Endothelial cell of umbilical vein (primary cell): Measurements from ENCODE around the gene EBI3. TPM values are rescaled to one million over a fixed set of nuclear protein-coding genes. Genes with fewer than 3 reads are reported as not detected.

Source experiments
- BruUV-seq: library from RNA; stranded (reverse); fragments of 400-500 nt; replicated peaks from 2 replicates; lab custom pipeline; 2021; lab: Mats Ljungman, UMichigan
- CTCF ChIA-PET: fragments of 300-600, 350-600 bp; sonication (Branson Sonifier 250); formaldehyde crosslinking; loops from one replicate; lab custom pipeline; 2021; ENCODE audit warnings: antibody characterized with exemption, inconsistent platforms; lab: Charles Lee
- POLR2A ChIA-PET: fragments of 300-600, 350-600 bp; sonication (Branson Sonifier 250); formaldehyde crosslinking; loops from one replicate; lab custom pipeline; 2021; ENCODE audit warnings: antibody characterized with exemption, inconsistent platforms; lab: Charles Lee
- DNase-seq: peaks from one replicate; pipeline ENCODE4 v3.0.0-alpha.2; 2011; ENCODE audit warnings: low read depth, low spot score
- FAIRE-seq: peaks from 2 replicates; lab custom pipeline; 2011; peaks lifted over from hg19 to GRCh38; lab: Jason Lieb, UNC
- H2AFZ ChIP-seq: 2 replicates; pipeline ENCODE4 v1.6.0; 2012; ENCODE audit warnings: low read depth, low read length, control low read depth, inconsistent platforms
- H3K27ac ChIP-seq: 2 replicates; pipeline ENCODE4 v1.5.1; 2011; ENCODE audit warnings: low read depth, mild to moderate bottlenecking, control low read depth, low read length, moderate library complexity; ENCODE audit not compliant: insufficient read depth
- H3K27me3 ChIP-seq, 2 experiments: 2 replicates each; pipeline versions ENCODE4 v1.6.0 to v1.6.1; 2011; ENCODE audit warnings: low read length in 2 of 2, mixed read lengths in 1 of 2; ENCODE audit not compliant: control insufficient read depth in 2 of 2, insufficient read depth in 2 of 2
- H3K36me3 ChIP-seq, 2 experiments: 2 replicates in 1 of 2; 3 replicates in 1 of 2; pipeline ENCODE4 v1.5.1; 2011; ENCODE audit warnings: low read length in 2 of 2, mild to moderate bottlenecking in 1 of 2, moderate library complexity in 1 of 2; ENCODE audit not compliant: control insufficient read depth in 2 of 2, insufficient read depth in 2 of 2; ENCODE audit errors: extremely low read depth in 1 of 2
- H3K4me1 ChIP-seq: 3 replicates; pipeline ENCODE4 v1.5.1; 2011; ENCODE audit warnings: mild to moderate bottlenecking, low read length; ENCODE audit not compliant: control insufficient read depth, insufficient read depth; ENCODE audit errors: extremely low read depth
- H3K4me2 ChIP-seq: 2 replicates; pipeline ENCODE4 v1.6.1; 2011; ENCODE audit warnings: low read length, control low read depth, mixed read lengths; ENCODE audit not compliant: insufficient read depth
- H3K4me3 ChIP-seq, 3 experiments: fragments of 200-600 bp in 1 of 3; sonication (generic), shearing (Covaris generic) in 1 of 3; replicated peaks in 1 of 3; 2 replicates each; pipeline ENCODE4 v1.5.1; 2011 to 2016; ENCODE audit warnings: control low read depth in 3 of 3, low read length in 3 of 3, mild to moderate bottlenecking in 2 of 3, inconsistent platforms in 1 of 3, low read depth in 1 of 3, moderate library complexity in 1 of 3; ENCODE audit not compliant: insufficient read depth in 1 of 3
- H3K79me2 ChIP-seq: 2 replicates; pipeline ENCODE4 v1.6.0; 2012; ENCODE audit warnings: low read length, inconsistent platforms; ENCODE audit not compliant: control insufficient read depth, insufficient read depth
- H3K9ac ChIP-seq: replicated peaks from 2 replicates; pipeline ENCODE3; 2011; ENCODE audit warnings: low read length, control low read depth; ENCODE audit not compliant: insufficient read depth; ENCODE audit errors: extremely low read depth
- H3K9me1 ChIP-seq: replicated peaks from 3 replicates; pipeline ENCODE4 v1.6.0; 2011; ENCODE audit warnings: mild to moderate bottlenecking, low read length; ENCODE audit not compliant: control insufficient read depth, insufficient read depth; ENCODE audit errors: extremely low read depth
- H3K9me3 ChIP-seq: replicated peaks from 2 replicates; pipeline ENCODE4 v1.5.1; 2012; ENCODE audit warnings: low read length, inconsistent platforms; ENCODE audit not compliant: control insufficient read depth, insufficient read depth
- H4K20me1 ChIP-seq: replicated peaks from 2 replicates; pipeline ENCODE3; 2011; ENCODE audit warnings: mild to moderate bottlenecking, low read length; ENCODE audit not compliant: control insufficient read depth, insufficient read depth; ENCODE audit errors: extremely low read depth
- CTCF ChIP-seq, 2 donors: IDR thresholded peaks; 1 replicate in 1 of 2; 2 replicates in 1 of 2; pipeline ENCODE4 v1.5.1; 2011; ENCODE audit warnings: low read length in 2 of 2, mild to moderate bottlenecking in 2 of 2, moderate library complexity in 2 of 2, control low read depth in 1 of 2, inconsistent platforms in 1 of 2, low read depth in 1 of 2; ENCODE audit not compliant: insufficient read depth in 1 of 2; ENCODE audit errors: extremely low read depth in 1 of 2
- EZH2 ChIP-seq: IDR thresholded peaks from 2 replicates; pipeline ENCODE4 v1.6.1; 2012; ENCODE audit warnings: borderline replicate concordance, low read depth, mild to moderate bottlenecking, moderate library complexity, low read length, inconsistent platforms; ENCODE audit not compliant: severe bottlenecking
- FOS ChIP-seq: IDR thresholded peaks from 2 replicates; pipeline ENCODE4 v1.6.1; 2011; ENCODE audit warnings: mild to moderate bottlenecking, low read length, moderate library complexity, borderline replicate concordance; ENCODE audit not compliant: insufficient read depth
- GATA2 ChIP-seq: IDR thresholded peaks from 2 replicates; pipeline ENCODE4 v1.7.0; 2011; ENCODE audit warnings: low read depth, mild to moderate bottlenecking, moderate library complexity, mixed read lengths, low read length; ENCODE audit not compliant: insufficient read length, insufficient read depth
- JUN ChIP-seq: IDR thresholded peaks from 2 replicates; pipeline ENCODE4 v1.6.1; 2011; ENCODE audit warnings: borderline replicate concordance, low read depth; ENCODE audit not compliant: insufficient read length, insufficient read depth
- MAX ChIP-seq: IDR thresholded peaks from 2 replicates; pipeline ENCODE4 v1.6.1; 2011; ENCODE audit not compliant: insufficient read depth, insufficient read length
- MYC ChIP-seq: IDR thresholded peaks from one replicate; pipeline ENCODE4 v1.6.1; 2011; ENCODE audit warnings: mild to moderate bottlenecking, low read depth, low read length
- POLR2A ChIP-seq: IDR thresholded peaks from 2 replicates; pipeline ENCODE4 v1.6.1; 2012; ENCODE audit warnings: low read depth, mild to moderate bottlenecking, control low read depth, low read length
- POLR2AphosphoS5 ChIP-seq: IDR thresholded peaks from 2 replicates; pipeline ENCODE4 v1.6.1; 2012; ENCODE audit warnings: low read depth, mild to moderate bottlenecking, control low read depth, low read length, moderate library complexity; ENCODE audit not compliant: insufficient read depth
- dilution Hi-C: fragments of 300-500 bp; cut with MboI; formaldehyde crosslinking; loops from one replicate; pipeline ENCODE4 v1.15.0; 2019; ENCODE audit warnings: low sequenced_read_pairs; ENCODE audit not compliant: extremely low pct_ligation_motif_present
- intact Hi-C: fragments of 100-400 bp; cut with micrococcal nuclease; formaldehyde crosslinking; loops from one replicate; pipeline ENCODE4 v1.10.0; 2022
- polyA plus RNA-seq, 4 experiments: library from polyadenylated mRNA; depleted of rRNA in 3 of 4; stranded (reverse) in 3 of 4; unstranded in 1 of 4; fragments of >200 nt; gene quantifications; 2 replicates each; pipeline versions ENCODE4 v1.2.1 to v1.2.3, GENCODE V29; 2011 to 2012; ENCODE audit warnings: missing spikeins in 1 of 4
- total RNA-seq: library from RNA; stranded (reverse); gene quantifications from 2 replicates; pipeline ENCODE4 v1.2.3, GENCODE V29; 2021

EBI3 gene
- total and polyA plus RNA-seq, 2 donors (not counting 3 experiments of a cell fraction or from before 2014, with no cell fraction given): 0.29 to 1.0 TPM

GRCh38 chr19:4184718-4185352 is 44.5 kb upstream of the EBI3 start:
- dilution Hi-C loops: no loop called here
- no peak for FAIRE-seq

GRCh38 chr19:4185413-4186086 is 43.8 kb upstream of the EBI3 start:
- no peak overlapping the region for H3K9ac ChIP-seq
- POLR2A ChIA-PET: no interaction called here
- no peaks in the 10 kb centered on the region for H3K27me3 ChIP-seq
- TF ChIP-seq POLR2A (no peak), POLR2AphosphoS5 (no peak), JUN (no peak), CTCF (IDR thresholded peaks at IDR 0.05; ENCODE audit: extremely low read depth in 1 of 2, insufficient read depth in 1 of 2, low read depth in 1 of 2, low read length in 2 of 2) (no peak), MYC (no peak), GATA2 (no peak), FOS (no peak), EZH2 (no peak), MAX (no peak)
- BruUV-seq: no TSS peak
- no peak for DNase-seq
- peaks cover 2% of the 10 kb centered on the region for H3K79me2 ChIP-seq
- no peaks in the 10 kb centered on the region for H4K20me1 ChIP-seq
- CTCF ChIA-PET: interaction anchor here (2.6 kb wide), 1 partner anchor 45 kb away, joined by 21 read pairs; no protein-coding TSS in a partner anchor
- no peaks in the 10 kb centered on the region for H3K9me1 ChIP-seq
- H3K4me3 ChIP-seq: no peak overlapping the region
- intact Hi-C loops: loop anchor here (5.0 kb wide), 2 partner anchors 198 to 512 kb away; partner anchors contain the start of gene EEF2
- dilution Hi-C loops: no loop called here
- no peak overlapping the region for H2AFZ ChIP-seq
- no peak for FAIRE-seq
- H3K36me3 ChIP-seq: peaks cover 0 to under 1% of the 10 kb centered on the region in 2 experiments
- H3K4me1 ChIP-seq: peaks cover 3% of the 10 kb centered on the region
- no peak overlapping the region for H3K4me2 ChIP-seq
- H3K27ac ChIP-seq: no peak overlapping the region
- no peaks in the 10 kb centered on the region for H3K9me3 ChIP-seq

More at GRCh38 chr19:4184718-4185352, 44.5 kb upstream of the EBI3 start:
- Histone ChIP-seq H3K79me2 (peaks cover 2% of the 10 kb centered on the region), H3K27me3 (no peaks in the 10 kb centered on the region), H3K9me1 (no peaks in the 10 kb centered on the region), H2AFZ (no peak overlapping the region), H3K4me2 (no peak overlapping the region), H3K9ac (no peak overlapping the region), H3K9me3 (no peaks in the 10 kb centered on the region), H3K4me3 (no peak overlapping the region), H4K20me1 (no peaks in the 10 kb centered on the region), H3K4me1 (peaks cover 3% of the 10 kb centered on the region), H3K36me3 (peaks cover 0 to 2% of the 10 kb centered on the region in 2 experiments), H3K27ac (no peak overlapping the region)
- TF ChIP-seq EZH2 (no peak), MYC (no peak), GATA2 (no peak), MAX (no peak), POLR2AphosphoS5 (no peak), JUN (no peak), POLR2A (no peak), FOS (no peak)
- BruUV-seq: no TSS peak
- POLR2A ChIA-PET: interaction anchor here (0.6 kb wide), 1 partner anchor 141 kb away, joined by 4 read pairs; no protein-coding TSS in a partner anchor
- intact Hi-C loops: loop anchor here (5.0 kb wide), 2 partner anchors 198 to 512 kb away; partner anchors contain the start of gene EEF2
- no peak for DNase-seq
- CTCF ChIA-PET: interaction anchor here (0.9 kb wide), 1 partner anchor 44 kb away, joined by 7 read pairs; no protein-coding TSS in a partner anchor
